ENCODE measurements around the gene OTOF. TPM values are rescaled to one million over a fixed set of nuclear protein-coding genes. Genes with fewer than 3 reads are reported as not detected.

OTOF gene
- total RNA-seq, result under 1 TPM in 1 of 4 donors, not detected in 3; 0.21 TPM

- Histone ChIP-seq H3K4me1 (no peaks in the 10 kb centered on the region), H3K4me3 (no peak within 1 kb of the TSS), H3K27me3 (no peaks in the 10 kb centered on the region), H3K9me3 (no peaks in the 10 kb centered on the region), H3K36me3 (no peaks in the 10 kb centered on the region), H3K27ac (no peak within 1 kb of the TSS)
- TF ChIP-seq POLR2A (IDR thresholded peaks at IDR 0.05), result no peak
- DNase-seq, result peak in 1 of 2 donors; percentile 29
- intact Hi-C loops (cut with DNase I; ENCODE audit: low total_unique reads), result no loop called here
Measured at GRCh38 chr2:26477911-26478253, at the start of gene OTOF. OTOF (minus strand) TSS chr2:26478124.

- Histone ChIP-seq H3K36me3 (no peaks in the 10 kb centered on the region), H3K27ac (no peak overlapping the region), H3K4me1 (no peaks in the 10 kb centered on the region), H3K4me3 (no peak overlapping the region), H3K9me3 (no peaks in the 10 kb centered on the region), H3K27me3 (no peaks in the 10 kb centered on the region)
- intact Hi-C loops (cut with DNase I; ENCODE audit: low total_unique reads), result no loop called here
- TF ChIP-seq POLR2A (IDR thresholded peaks at IDR 0.05), result no peak
- no peak for TF ChIP-seq CTCF (IDR thresholded peaks at IDR 0.05)
- DNase-seq, result no peak
Measured at GRCh38 chr2:26526589-26526988, 48.7 kb upstream of the OTOF start.

- TF ChIP-seq CTCF (IDR thresholded peaks at IDR 0.05) (no peak), POLR2A (IDR thresholded peaks at IDR 0.05) (no peak)
- Histone ChIP-seq H3K27ac (no peak overlapping the region), H3K36me3 (no peaks in the 10 kb centered on the region), H3K4me3 (no peak overlapping the region), H3K27me3 (no peaks in the 10 kb centered on the region), H3K9me3 (no peaks in the 10 kb centered on the region), H3K4me1 (no peaks in the 10 kb centered on the region)
- DNase-seq, result no peak
- intact Hi-C loops (cut with DNase I; ENCODE audit: low total_unique reads), result no loop called here
Measured at GRCh38 chr2:26526105-26526504, 48.2 kb upstream of the OTOF start.

- H3K27me3 ChIP-seq, result no peaks in the 10 kb centered on the region
- TF ChIP-seq POLR2A (IDR thresholded peaks at IDR 0.05) (no peak), CTCF (IDR thresholded peaks at IDR 0.05) (no peak)
- no peaks in the 10 kb centered on the region for H3K36me3 ChIP-seq
- intact Hi-C loops (cut with DNase I; ENCODE audit: low total_unique reads), result no loop called here
- H3K27ac ChIP-seq, result no peak overlapping the region
- no peak for DNase-seq
- no peaks in the 10 kb centered on the region for H3K4me1 ChIP-seq
- H3K9me3 ChIP-seq, result no peaks in the 10 kb centered on the region
- no peak overlapping the region for H3K4me3 ChIP-seq
Measured at GRCh38 chr2:26523750-26524149, 45.8 kb upstream of the OTOF start.

GRCh38 chr2:26522751-26523171, 44.8 kb upstream of the OTOF start:
- no peak overlapping the region for H3K4me3 ChIP-seq
- no peak for DNase-seq
- TF ChIP-seq CTCF (IDR thresholded peaks at IDR 0.05), result no peak
- no peak for TF ChIP-seq POLR2A (IDR thresholded peaks at IDR 0.05)
- intact Hi-C loops (cut with DNase I; ENCODE audit: low total_unique reads), result no loop called here
- H3K27ac ChIP-seq, result no peak overlapping the region
- no peaks in the 10 kb centered on the region for H3K9me3 ChIP-seq
- H3K4me1 ChIP-seq, result no peaks in the 10 kb centered on the region
- H3K36me3 ChIP-seq, result no peaks in the 10 kb centered on the region
- no peaks in the 10 kb centered on the region for H3K27me3 ChIP-seq

- intact Hi-C loops (cut with DNase I; ENCODE audit: low total_unique reads), result no loop called here
- Histone ChIP-seq H3K36me3 (no peaks in the 10 kb centered on the region), H3K4me1 (no peaks in the 10 kb centered on the region), H3K4me3 (no peak overlapping the region), H3K27ac (no peak overlapping the region), H3K27me3 (no peaks in the 10 kb centered on the region), H3K9me3 (no peaks in the 10 kb centered on the region)
- no peak for DNase-seq
- no peak for TF ChIP-seq CTCF (IDR thresholded peaks at IDR 0.05)
- TF ChIP-seq POLR2A (IDR thresholded peaks at IDR 0.05), result no peak
Measured at GRCh38 chr2:26522325-26522724, 44.4 kb upstream of the OTOF start.

Data from uterus (tissue), 4 donors.